Natural killer cell (primary cell): ENCODE data around the gene RNF214. TPM values are rescaled to one million over a fixed set of nuclear protein-coding genes. Genes with fewer than 3 reads are reported as not detected.

Source experiments
- ATAC-seq, 3 donors: fragments of 150-1000 bp in 2 of 3; fragments of 200-7000 bp in 1 of 3; cut with Tn5 transposase; 1 replicate in 1 of 3; 2 replicates in 2 of 3; pipeline ENCODE4 v1.10.0; 2021; ENCODE audit warnings: mild to moderate bottlenecking in 2 of 3, moderate library complexity in 2 of 3
- DNase-seq, 2 donors: peaks; one replicate each; pipeline versions ENCODE4 v3.0.0 to v3.0.0-alpha.2; 2013 to 2021; ENCODE audit warnings: mixed read lengths in 1 of 2
- H3K27ac ChIP-seq: one replicate; pipeline ENCODE4 v1.5.1; 2013; ENCODE audit warnings: mild to moderate bottlenecking, low read length
- H3K27me3 ChIP-seq: one replicate; pipeline ENCODE4 v1.6.1; 2013; ENCODE audit warnings: low read length; ENCODE audit not compliant: control insufficient read depth, insufficient read depth
- H3K36me3 ChIP-seq: one replicate; pipeline ENCODE4 v1.6.1; 2013; ENCODE audit warnings: low read length; ENCODE audit not compliant: control insufficient read depth, insufficient read depth
- H3K4me1 ChIP-seq: one replicate; pipeline ENCODE4 v1.6.1; 2013; ENCODE audit warnings: low read length; ENCODE audit not compliant: control insufficient read depth, insufficient read depth
- H3K4me3 ChIP-seq: one replicate; pipeline ENCODE4 v1.5.1; 2013; ENCODE audit warnings: low read length
- H3K9me3 ChIP-seq: one replicate; pipeline ENCODE4 v1.6.1; 2013; ENCODE audit warnings: low read length; ENCODE audit not compliant: control insufficient read depth, insufficient read depth
- H3K27ac Mint-ChIP-seq, 2 donors: one replicate each; pipeline ENCODE4 v1.8.0; 2022; ENCODE audit warnings: mild to moderate bottlenecking in 2 of 2, mixed read lengths in 2 of 2, moderate library complexity in 1 of 2
- H3K27me3 Mint-ChIP-seq, 2 donors: one replicate each; pipeline ENCODE4 v1.8.0; 2022; ENCODE audit warnings: low read depth in 2 of 2, mixed read lengths in 2 of 2
- H3K36me3 Mint-ChIP-seq: one replicate; pipeline ENCODE4 v1.8.0; 2022; ENCODE audit warnings: mixed read lengths
- H3K4me1 Mint-ChIP-seq, 2 donors: one replicate each; pipeline ENCODE4 v1.8.0; 2022; ENCODE audit warnings: mixed read lengths in 2 of 2
- H3K4me3 Mint-ChIP-seq: one replicate; pipeline ENCODE4 v1.8.0; 2022; ENCODE audit warnings: mild to moderate bottlenecking, moderate library complexity, mixed read lengths
- H3K9me3 Mint-ChIP-seq, 2 donors: one replicate each; pipeline ENCODE4 v1.8.0; 2022; ENCODE audit warnings: mixed read lengths in 2 of 2
- WGBS: methylation state at CpG from one replicate; pipeline ENCODE4 v1.1.7; 2013; ENCODE audit warnings: missing lambda C conversion rate; ENCODE audit not compliant: insufficient coverage; 5-methylcytosine and 5-hydroxymethylcytosine counted together
- intact Hi-C: fragments of 100-400 bp; cut with micrococcal nuclease; formaldehyde crosslinking; loops from one replicate; pipeline ENCODE4 v1.14.2; 2022
- total RNA-seq, 4 donors: library from RNA; stranded (reverse); fragments of 120-200 nt in 1 of 4; gene quantifications; one replicate each; pipeline versions ENCODE4 v1.2.3 to v1.2.4, GENCODE V29; 2013 to 2022
- TF ChIP-seq, protein P1 (sequence below): fragments of 200-600 bp; IDR thresholded peaks from one replicate; pipeline ENCODE4 v1.8.0; 2022; ENCODE audit warnings: antibody characterized with exemption

Gene RNF214
- total RNA-seq, 3 donors from 2014 or later (not counting 1 experiment from before 2014, with no cell fraction given) = 13.7 to 20.7 (median 17.3) TPM

DNA sequence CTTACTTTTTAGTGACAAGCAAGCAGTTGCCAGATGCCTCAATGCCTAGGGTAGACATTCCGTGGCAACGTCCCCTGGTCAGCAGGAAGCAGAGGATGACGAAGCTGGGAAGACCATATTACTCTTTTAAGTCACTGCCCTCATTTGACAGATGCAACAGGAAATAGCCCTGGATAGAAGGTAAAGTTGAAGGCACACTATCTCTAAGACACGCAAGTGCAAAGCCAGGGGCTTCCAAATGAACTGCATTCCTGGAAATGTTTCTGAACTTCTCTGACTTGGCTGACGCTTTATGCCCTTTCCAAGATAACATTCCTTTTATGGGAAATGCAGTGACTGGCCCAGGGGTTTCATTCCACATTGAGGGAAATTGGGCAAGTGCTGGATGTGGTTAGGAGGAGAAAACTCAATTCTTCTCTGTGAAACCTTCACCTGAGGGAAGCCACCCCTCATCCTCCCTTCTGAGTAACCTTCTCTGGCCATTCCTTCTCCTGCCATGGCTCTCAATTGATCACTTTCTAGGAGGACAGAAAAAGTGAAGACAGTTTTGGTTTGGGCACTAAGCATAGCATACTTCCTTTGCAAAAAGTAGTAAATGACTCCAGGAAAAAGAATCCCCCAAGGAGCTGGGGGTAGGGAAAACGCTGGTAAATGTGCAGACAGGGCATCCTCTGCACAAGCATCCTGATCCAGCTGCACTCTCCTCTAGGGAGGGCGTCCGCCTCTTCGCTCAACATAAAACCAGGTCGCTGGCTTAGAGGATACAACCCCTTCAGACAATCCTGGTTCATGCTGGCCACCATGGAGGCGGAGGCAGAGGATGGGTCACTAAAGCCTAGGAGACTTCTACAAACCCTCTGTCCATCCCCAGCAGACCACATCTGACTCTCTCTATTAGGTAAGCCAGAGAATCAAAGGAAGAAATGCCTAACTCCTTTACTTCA lies 15.1 kb upstream of the RNF214 start:
- H3K27ac Mint-ChIP-seq = peak overlapping the region in 1 of 2 donors; percentile 70
- intact Hi-C loops = no loop called here

DNA sequence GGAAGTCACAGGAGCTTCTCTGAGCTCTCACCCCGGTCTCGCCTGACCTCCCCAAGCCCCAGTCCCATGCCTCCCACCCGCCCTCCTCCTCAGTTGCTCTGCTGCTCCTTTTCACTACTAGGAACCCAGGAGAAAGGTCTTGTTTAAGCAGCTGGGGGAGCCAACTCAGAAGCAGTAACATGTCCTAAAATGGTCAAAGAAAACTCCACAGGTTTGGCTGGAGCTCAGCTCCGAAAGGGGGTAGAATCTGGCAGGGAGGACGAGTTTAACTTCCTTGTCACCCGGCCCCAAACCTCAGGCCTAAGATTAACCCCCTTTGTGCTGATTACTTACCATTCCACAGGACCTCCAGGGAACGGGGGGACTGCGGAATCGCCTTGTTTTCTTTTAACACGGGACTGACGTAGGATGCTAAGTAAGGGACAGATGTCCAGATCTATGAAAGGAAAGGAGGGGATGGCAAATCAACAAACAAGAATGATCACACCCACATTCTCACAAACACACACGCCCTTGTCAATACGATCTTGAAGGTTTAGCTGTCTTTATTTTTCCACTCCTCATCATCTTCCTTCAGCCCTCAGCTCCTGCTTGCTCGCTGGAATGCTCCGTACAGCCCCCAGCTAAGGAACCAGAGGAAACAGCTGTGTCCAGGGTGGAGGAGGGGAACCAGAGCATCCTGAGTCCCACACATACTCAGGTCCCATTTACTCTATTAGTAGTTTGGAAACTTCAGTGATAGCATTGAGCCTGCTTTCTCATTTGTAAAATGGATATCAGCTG lies 14.1 kb upstream of the RNF214 start:
- no peaks in the 10 kb centered on the region for H3K27me3 ChIP-seq
- intact Hi-C loops = no loop called here
- H3K27ac ChIP-seq = no peak overlapping the region
- no peak for ATAC-seq
- peaks cover 10 to 21% of the 10 kb centered on the region in 2 donors for H3K4me1 Mint-ChIP-seq
- no peaks in the 10 kb centered on the region for H3K9me3 ChIP-seq
- peaks cover 87% of the 10 kb centered on the region for H3K36me3 ChIP-seq
- peaks cover 10% of the 10 kb centered on the region for H3K36me3 Mint-ChIP-seq
- H3K4me3 Mint-ChIP-seq = no peak overlapping the region
- H3K27ac Mint-ChIP-seq = peak overlapping the region in 1 of 2 donors; percentile 70
- H3K4me3 ChIP-seq = no peak overlapping the region
- no peaks in the 10 kb centered on the region for H3K4me1 ChIP-seq
- DNase-seq = no peak
- H3K9me3 Mint-ChIP-seq = no peaks in the 10 kb centered on the region
- H3K27me3 Mint-ChIP-seq = no peaks in the 10 kb centered on the region
- WGBS = 89% methylated on average over 8 of the region's 15 CpGs
- TF ChIP-seq, protein P1, sequence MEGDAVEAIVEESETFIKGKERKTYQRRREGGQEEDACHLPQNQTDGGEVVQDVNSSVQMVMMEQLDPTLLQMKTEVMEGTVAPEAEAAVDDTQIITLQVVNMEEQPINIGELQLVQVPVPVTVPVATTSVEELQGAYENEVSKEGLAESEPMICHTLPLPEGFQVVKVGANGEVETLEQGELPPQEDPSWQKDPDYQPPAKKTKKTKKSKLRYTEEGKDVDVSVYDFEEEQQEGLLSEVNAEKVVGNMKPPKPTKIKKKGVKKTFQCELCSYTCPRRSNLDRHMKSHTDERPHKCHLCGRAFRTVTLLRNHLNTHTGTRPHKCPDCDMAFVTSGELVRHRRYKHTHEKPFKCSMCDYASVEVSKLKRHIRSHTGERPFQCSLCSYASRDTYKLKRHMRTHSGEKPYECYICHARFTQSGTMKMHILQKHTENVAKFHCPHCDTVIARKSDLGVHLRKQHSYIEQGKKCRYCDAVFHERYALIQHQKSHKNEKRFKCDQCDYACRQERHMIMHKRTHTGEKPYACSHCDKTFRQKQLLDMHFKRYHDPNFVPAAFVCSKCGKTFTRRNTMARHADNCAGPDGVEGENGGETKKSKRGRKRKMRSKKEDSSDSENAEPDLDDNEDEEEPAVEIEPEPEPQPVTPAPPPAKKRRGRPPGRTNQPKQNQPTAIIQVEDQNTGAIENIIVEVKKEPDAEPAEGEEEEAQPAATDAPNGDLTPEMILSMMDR = no peak

More for the DNA sequence above, 15.1 kb upstream of the RNF214 start:
- no peak for DNase-seq
- H3K27me3 Mint-ChIP-seq = no peaks in the 10 kb centered on the region
- H3K36me3 ChIP-seq = peaks cover 87% of the 10 kb centered on the region
- no peak for ATAC-seq
- no peak overlapping the region for H3K27ac ChIP-seq
- H3K4me3 Mint-ChIP-seq = no peak overlapping the region
- 96% methylated on average over 11 of the region's 11 CpGs for WGBS
- no peaks in the 10 kb centered on the region for H3K4me1 ChIP-seq
- no peak overlapping the region for H3K4me3 ChIP-seq
- no peaks in the 10 kb centered on the region for H3K9me3 Mint-ChIP-seq
- no peaks in the 10 kb centered on the region for H3K9me3 ChIP-seq
- H3K4me1 Mint-ChIP-seq = peaks cover 10 to 21% of the 10 kb centered on the region in 2 donors
- H3K27me3 ChIP-seq = no peaks in the 10 kb centered on the region
- TF ChIP-seq, protein P1 = no peak
- peaks cover 15% of the 10 kb centered on the region for H3K36me3 Mint-ChIP-seq

DNA sequence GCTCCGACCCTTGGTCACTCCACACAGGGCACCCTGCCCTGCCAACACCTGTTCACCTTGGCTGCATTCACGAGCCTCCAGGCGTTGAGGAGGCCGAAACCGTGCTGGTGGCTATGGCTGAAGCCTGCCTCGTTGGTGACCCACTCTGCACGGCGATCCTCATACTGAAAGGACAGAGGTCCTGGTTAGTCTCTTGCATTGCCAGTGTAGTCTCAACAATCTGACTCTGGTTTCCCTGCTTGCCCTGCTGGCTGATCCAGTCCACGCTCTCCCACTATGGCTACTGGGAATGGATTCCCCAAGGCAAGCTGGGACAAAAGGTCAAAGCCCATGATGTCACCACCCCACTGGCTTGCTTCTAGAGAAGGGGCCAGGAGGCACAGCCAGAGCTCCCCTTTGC lies 13.5 kb upstream of the RNF214 start:
- 99% methylated on average over 9 of the region's 9 CpGs for WGBS
- Histone ChIP-seq H3K36me3 (peaks cover 90% of the 10 kb centered on the region), H3K4me1 (no peaks in the 10 kb centered on the region), H3K9me3 (no peaks in the 10 kb centered on the region), H3K27ac (no peak overlapping the region), H3K4me3 (no peak overlapping the region), H3K27me3 (no peaks in the 10 kb centered on the region)
- Mint-ChIP-seq H3K27ac (peak overlapping the region; percentile 50 to 78), H3K27me3 (no peaks in the 10 kb centered on the region), H3K9me3 (no peaks in the 10 kb centered on the region), H3K36me3 (peaks cover 6% of the 10 kb centered on the region), H3K4me3 (no peak overlapping the region), H3K4me1 (peaks cover 9 to 23% of the 10 kb centered on the region in 2 donors)
- intact Hi-C loops = no loop called here
- TF ChIP-seq, protein P1 = no peak
- no peak for ATAC-seq
- DNase-seq = no peak
